Measurements from ENCODE around the gene ACTR8. TPM values are rescaled to one million over a fixed set of nuclear protein-coding genes. Genes with fewer than 3 reads are reported as not detected.

Gene ACTR8
- total and polyA plus RNA-seq, 2 of the 13 experiments (the other 11 are each of a cell fraction or from before 2014, with no cell fraction given) = 15.5 to 29.0 TPM

GRCh38 chr3:53881691-53882593, at the start of gene ACTR8 (continued):
- TF ChIP-seq ZNF768 (CRISPR knock-in tag; IDR thresholded peaks at IDR 0.05) = peak; percentile 62; the same call in 1 of the 2 replicates
- no peak for TF ChIP-seq GFI1 (CRISPR knock-in tag; IDR thresholded peaks at IDR 0.05; ENCODE audit: borderline replicate concordance)
- TF ChIP-seq CREBL2 (CRISPR knock-in tag; IDR thresholded peaks at IDR 0.05; ENCODE audit: borderline replicate concordance) = no peak; the same call in 1 of the 2 replicates
- no peak for TF ChIP-seq TIGD3 (CRISPR knock-in tag; IDR thresholded peaks at IDR 0.05; ENCODE audit: borderline replicate concordance)
- TF ChIP-seq MEIS1 (CRISPR knock-in tag; IDR thresholded peaks at IDR 0.05; ENCODE audit: borderline replicate concordance) = 0 out of 2 replicates have a peak, but pooled peaks have one; percentile 36
- TF ChIP-seq RARA (CRISPR knock-in tag; IDR thresholded peaks at IDR 0.05) = peak; percentile 32; the same call in 1 of the 2 replicates
- TF ChIP-seq DDIT3 (CRISPR knock-in tag; IDR thresholded peaks at IDR 0.05) = no peak
- no peak for TF ChIP-seq NFIB (CRISPR knock-in tag; IDR thresholded peaks at IDR 0.05; ENCODE audit: borderline replicate concordance)
- TF ChIP-seq ZNF33B (CRISPR knock-in tag; IDR thresholded peaks at IDR 0.05) = no peak
- peak; percentile 88; the same call in 1 of the 2 replicates for TF ChIP-seq KDM5B (CRISPR knock-in tag; IDR thresholded peaks at IDR 0.05; ENCODE audit: borderline replicate concordance)
- peak in 1 of 2 experiments; percentile 67; a peak in 2 of 4 replicates for TF ChIP-seq ATF4 (CRISPR knock-in tag; IDR thresholded peaks at IDR 0.05)
- TF ChIP-seq ZNF17 (CRISPR knock-in tag; IDR thresholded peaks at IDR 0.05) = no peak
- no peak for TF ChIP-seq ZFAT (CRISPR knock-in tag; conservative IDR thresholded peaks at IDR 0.05)
- TF ChIP-seq ZNF740 (CRISPR knock-in tag; IDR thresholded peaks at IDR 0.05) = peak; percentile 80
- TF ChIP-seq REST (IDR thresholded peaks at IDR 0.05; ENCODE audit: borderline replicate concordance in 1 of 2, low read depth in 1 of 2, low read length in 2 of 2) = peak in 1 of 2 experiments; percentile 70; a peak in 1 of 4 replicates
- TF ChIP-seq ZNF550 (CRISPR knock-in tag; IDR thresholded peaks at IDR 0.05; ENCODE audit: borderline replicate concordance) = no peak
- TF ChIP-seq MAFF (IDR thresholded peaks at IDR 0.05; ENCODE audit: low read depth, low read length) = no peak
- TF ChIP-seq GATA4 (IDR thresholded peaks at IDR 0.05; ENCODE audit: borderline replicate concordance, low read depth) = peak; percentile 71
- peak; percentile 84; the same call in 1 of the 2 replicates for TF ChIP-seq ZNF782 (CRISPR knock-in tag; IDR thresholded peaks at IDR 0.05; ENCODE audit: borderline replicate concordance)
- peak; percentile 90 for TF ChIP-seq AGO2 (optimal IDR thresholded peaks at IDR 0.05; ENCODE audit: low read depth, low read length)

All from HepG2 (cell line).